Activated naive CD8-positive, alpha-beta T cell treated with anti-CD3 and anti-CD28 coated beads, Interleukin-2, amount 50 U/mL, for 16 hours (primary cell): ENCODE data around the gene SLC25A26.

Experiments
- DNase-seq: peaks from one replicate; pipeline ENCODE4 v3.0.0-alpha.2; 2020; ENCODE audit warnings: low read depth, low spot score

SLC25A26 gene

GRCh38 chr3:66396161-66396760 is 175.5 kb downstream of the SLC25A26 start:
- DNase-seq, result no peak

- no peak for DNase-seq
Measured at GRCh38 chr3:66396888-66397287, 176.1 kb downstream of the SLC25A26 start.

- DNase-seq, result no peak
Measured at GRCh38 chr3:66397745-66398144, 176.9 kb downstream of the SLC25A26 start.

- DNase-seq, result no peak
Measured at GRCh38 chr3:66398228-66399025, 177.6 kb downstream of the SLC25A26 start.

GRCh38 chr3:66399529-66400232 is 178.9 kb downstream of the SLC25A26 start:
- DNase-seq, result no peak

- DNase-seq, result no peak
Measured at GRCh38 chr3:66400411-66401156, 179.8 kb downstream of the SLC25A26 start.

- no peak for DNase-seq
Measured at GRCh38 chr3:66401157-66401550, 180.4 kb downstream of the SLC25A26 start.

GRCh38 chr3:66401675-66402491 is 181.1 kb downstream of the SLC25A26 start:
- DNase-seq, result no peak

- no peak for DNase-seq
Measured at GRCh38 chr3:66402596-66403290, 181.9 kb downstream of the SLC25A26 start.

- no peak for DNase-seq
Measured at GRCh38 chr3:66403323-66403990, 182.7 kb downstream of the SLC25A26 start.

GRCh38 chr3:66404197-66404596 is 183.4 kb downstream of the SLC25A26 start:
- no peak for DNase-seq

- no peak for DNase-seq
Measured at GRCh38 chr3:66404903-66405700, 184.3 kb downstream of the SLC25A26 start.

- DNase-seq, result no peak
Measured at GRCh38 chr3:66405701-66406091, 184.9 kb downstream of the SLC25A26 start.

GRCh38 chr3:66406163-66406562 is 185.4 kb downstream of the SLC25A26 start:
- no peak for DNase-seq

- no peak for DNase-seq
Measured at GRCh38 chr3:66406831-66407610, 186.2 kb downstream of the SLC25A26 start.

- peak; percentile 38 for DNase-seq
Measured at GRCh38 chr3:66407611-66408218, 186.9 kb downstream of the SLC25A26 start.

GRCh38 chr3:66409771-66410754 is 189.3 kb downstream of the SLC25A26 start:
- DNase-seq, result no peak
